Adipocyte (in vitro differentiated cells): ENCODE measurements around the gene CHERP.
A peak's percentile ranks its signal among the peaks of the same experiment; 100 is the strongest.

Experiments
- DNase-seq: peaks from one replicate; pipeline ENCODE4 v3.0.0-alpha.2; 2015; ENCODE audit warnings: low read depth
- H3K27me3 ChIP-seq: replicated peaks from 2 replicates; pipeline ENCODE4 v1.7.0; 2013; ENCODE audit warnings: mild to moderate bottlenecking, low read length, moderate library complexity; ENCODE audit not compliant: control insufficient read depth, insufficient read depth
- H3K36me3 ChIP-seq: 2 replicates; pipeline ENCODE4 v1.7.0; 2013; ENCODE audit warnings: low read length, mild to moderate bottlenecking, moderate library complexity; ENCODE audit not compliant: control insufficient read depth, insufficient read depth, severe bottlenecking
- H3K4me1 ChIP-seq: 2 replicates; pipeline ENCODE4 v1.7.0; 2013; ENCODE audit warnings: mild to moderate bottlenecking, low read length, moderate library complexity; ENCODE audit not compliant: control insufficient read depth, insufficient read depth
- H3K4me3 ChIP-seq: 2 replicates; pipeline ENCODE4 v1.7.0; 2013; ENCODE audit warnings: mild to moderate bottlenecking, low read length, moderate library complexity
- H3K9ac ChIP-seq: 2 replicates; pipeline ENCODE4 v1.7.0; 2013; ENCODE audit warnings: mild to moderate bottlenecking, low read length, moderate library complexity
- H3K9me3 ChIP-seq: 2 replicates; pipeline ENCODE4 v1.7.0; 2013; ENCODE audit warnings: mild to moderate bottlenecking, low read length, moderate library complexity; ENCODE audit not compliant: control insufficient read depth

Gene CHERP, protein sequence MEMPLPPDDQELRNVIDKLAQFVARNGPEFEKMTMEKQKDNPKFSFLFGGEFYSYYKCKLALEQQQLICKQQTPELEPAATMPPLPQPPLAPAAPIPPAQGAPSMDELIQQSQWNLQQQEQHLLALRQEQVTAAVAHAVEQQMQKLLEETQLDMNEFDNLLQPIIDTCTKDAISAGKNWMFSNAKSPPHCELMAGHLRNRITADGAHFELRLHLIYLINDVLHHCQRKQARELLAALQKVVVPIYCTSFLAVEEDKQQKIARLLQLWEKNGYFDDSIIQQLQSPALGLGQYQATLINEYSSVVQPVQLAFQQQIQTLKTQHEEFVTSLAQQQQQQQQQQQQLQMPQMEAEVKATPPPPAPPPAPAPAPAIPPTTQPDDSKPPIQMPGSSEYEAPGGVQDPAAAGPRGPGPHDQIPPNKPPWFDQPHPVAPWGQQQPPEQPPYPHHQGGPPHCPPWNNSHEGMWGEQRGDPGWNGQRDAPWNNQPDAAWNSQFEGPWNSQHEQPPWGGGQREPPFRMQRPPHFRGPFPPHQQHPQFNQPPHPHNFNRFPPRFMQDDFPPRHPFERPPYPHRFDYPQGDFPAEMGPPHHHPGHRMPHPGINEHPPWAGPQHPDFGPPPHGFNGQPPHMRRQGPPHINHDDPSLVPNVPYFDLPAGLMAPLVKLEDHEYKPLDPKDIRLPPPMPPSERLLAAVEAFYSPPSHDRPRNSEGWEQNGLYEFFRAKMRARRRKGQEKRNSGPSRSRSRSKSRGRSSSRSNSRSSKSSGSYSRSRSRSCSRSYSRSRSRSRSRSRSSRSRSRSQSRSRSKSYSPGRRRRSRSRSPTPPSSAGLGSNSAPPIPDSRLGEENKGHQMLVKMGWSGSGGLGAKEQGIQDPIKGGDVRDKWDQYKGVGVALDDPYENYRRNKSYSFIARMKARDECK

DNA sequence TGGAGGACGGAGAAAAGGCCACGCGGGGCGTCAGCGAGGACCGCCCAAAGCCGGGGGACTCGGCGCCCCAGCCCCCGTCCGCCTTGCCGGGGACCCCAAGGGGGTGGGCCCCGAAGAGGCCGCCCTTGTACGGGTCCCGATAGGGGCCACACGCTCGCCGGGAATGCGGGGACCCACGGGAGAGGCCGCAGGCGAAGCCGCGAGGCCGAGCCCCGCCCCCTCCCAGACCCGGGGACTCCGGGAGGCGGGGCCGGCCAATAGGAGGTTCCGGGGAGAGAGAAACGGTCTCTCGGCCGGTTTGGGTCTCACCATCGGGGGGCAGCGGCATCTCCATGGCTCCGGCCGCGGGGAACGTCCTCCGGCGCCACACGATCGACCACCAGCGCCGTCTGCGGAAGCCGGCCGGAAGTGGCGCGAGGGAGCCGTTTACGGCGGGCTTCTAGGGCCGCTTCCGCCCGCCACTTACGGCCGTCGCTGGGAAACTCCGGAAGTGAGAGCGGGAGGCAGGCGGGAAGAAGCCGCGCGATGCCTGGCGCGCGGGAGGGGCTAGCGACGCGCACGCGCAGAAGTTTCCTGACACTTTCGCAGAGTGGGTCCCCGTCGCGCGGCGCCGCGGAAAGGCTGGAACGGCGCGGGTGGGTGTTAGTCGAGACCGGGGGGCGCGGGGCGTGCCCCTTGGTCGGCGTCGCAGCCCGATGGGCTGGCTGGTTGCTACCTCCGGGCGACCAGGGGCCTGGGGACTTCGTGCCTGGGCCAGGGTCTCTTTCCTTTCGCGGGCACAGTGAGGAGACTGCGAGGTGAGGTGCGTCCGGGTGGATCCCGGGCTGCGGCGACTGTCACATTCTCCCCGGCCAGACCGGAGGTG is at the start of gene CHERP:
Gene CHERP (minus strand): TSS at position 393 of the 865 bp plus-strand sequence. CDS start 59 bp downstream, at position 334.
- Histone ChIP-seq H3K9ac (peak within 1 kb of the TSS; percentile 99), H3K36me3 (peaks cover 15% of the 10 kb centered on the region), H3K27me3 (no peaks in the 10 kb centered on the region), H3K4me1 (peaks cover 23% of the 10 kb centered on the region), H3K4me3 (peak within 1 kb of the TSS; percentile 100), H3K9me3 (no peaks in the 10 kb centered on the region)
- DNase-seq, result peak; percentile 98

DNA sequence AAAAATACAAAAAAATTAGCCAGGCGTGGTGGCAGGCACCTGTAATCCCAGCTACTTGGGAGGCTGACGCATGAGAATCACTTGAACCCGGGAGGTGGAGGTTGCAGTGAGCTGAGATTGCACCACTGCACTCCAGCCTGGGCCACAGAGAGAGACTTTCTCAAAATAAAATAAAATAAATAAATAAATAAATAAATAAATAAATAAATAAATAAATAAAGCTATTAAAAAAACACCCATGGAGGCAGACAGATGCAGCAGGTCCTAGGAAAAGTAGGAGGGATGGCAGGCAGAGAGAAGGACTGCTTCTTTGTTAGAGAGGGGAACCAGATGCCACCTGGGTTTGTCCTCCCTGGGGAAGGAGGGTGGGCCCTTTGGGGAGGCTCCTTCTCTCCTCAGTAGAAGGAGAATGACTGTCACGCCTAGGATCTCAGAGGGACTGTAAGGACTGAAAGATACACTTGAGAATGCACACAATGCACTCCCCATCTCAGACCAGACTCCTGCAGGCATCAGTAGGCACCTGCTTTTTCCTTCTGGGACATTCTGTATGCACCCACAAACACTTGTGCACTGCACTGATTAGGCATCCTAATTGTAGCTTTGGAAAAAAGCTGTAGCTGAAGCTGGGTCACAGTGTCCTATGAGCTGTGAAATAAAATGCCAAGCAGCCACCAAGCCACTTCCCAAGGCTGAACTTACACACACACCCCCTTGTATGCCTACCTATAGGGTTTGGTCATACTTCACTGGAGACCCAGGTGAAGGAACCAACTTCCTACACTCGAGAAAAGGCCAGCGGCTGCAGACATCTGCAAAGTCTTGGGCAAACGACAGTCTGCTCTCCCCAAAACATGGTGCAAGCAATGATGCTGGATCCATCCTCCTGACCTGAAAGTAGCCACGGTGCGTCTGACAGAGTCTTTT is 48.9 kb upstream of the CHERP start:
- no peaks in the 10 kb centered on the region for H3K36me3 ChIP-seq

DNA sequence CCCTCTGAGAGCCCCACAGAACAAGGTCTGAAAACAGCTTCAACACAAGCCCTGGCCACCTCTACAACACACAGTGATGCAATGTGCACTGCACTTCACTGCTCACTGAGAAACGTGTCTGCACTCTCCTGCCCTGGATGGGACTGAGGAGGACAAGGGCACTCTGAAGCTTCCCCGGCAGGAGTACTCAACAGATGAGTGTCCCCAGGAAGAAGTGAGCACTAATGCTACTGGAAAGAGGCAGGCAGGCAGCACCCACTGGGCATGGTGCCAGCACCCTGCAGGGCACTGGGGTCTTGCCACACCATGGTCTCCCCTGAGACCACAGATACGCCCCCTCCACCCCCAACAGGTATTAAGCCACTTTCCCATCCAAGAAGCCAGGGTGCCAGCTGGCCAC is 47.7 kb upstream of the CHERP start:
- Histone ChIP-seq H3K36me3 (no peaks in the 10 kb centered on the region), H3K9ac (no peak overlapping the region), H3K9me3 (no peaks in the 10 kb centered on the region), H3K4me3 (no peak overlapping the region), H3K27me3 (no peaks in the 10 kb centered on the region), H3K4me1 (peaks cover 48% of the 10 kb centered on the region)
- no peak for DNase-seq

More for the DNA sequence above, 48.9 kb upstream of the CHERP start:
- Histone ChIP-seq H3K27me3 (no peaks in the 10 kb centered on the region), H3K9ac (no peak overlapping the region), H3K9me3 (no peaks in the 10 kb centered on the region), H3K4me3 (no peak overlapping the region), H3K4me1 (peaks cover 36% of the 10 kb centered on the region)
- no peak for DNase-seq

DNA sequence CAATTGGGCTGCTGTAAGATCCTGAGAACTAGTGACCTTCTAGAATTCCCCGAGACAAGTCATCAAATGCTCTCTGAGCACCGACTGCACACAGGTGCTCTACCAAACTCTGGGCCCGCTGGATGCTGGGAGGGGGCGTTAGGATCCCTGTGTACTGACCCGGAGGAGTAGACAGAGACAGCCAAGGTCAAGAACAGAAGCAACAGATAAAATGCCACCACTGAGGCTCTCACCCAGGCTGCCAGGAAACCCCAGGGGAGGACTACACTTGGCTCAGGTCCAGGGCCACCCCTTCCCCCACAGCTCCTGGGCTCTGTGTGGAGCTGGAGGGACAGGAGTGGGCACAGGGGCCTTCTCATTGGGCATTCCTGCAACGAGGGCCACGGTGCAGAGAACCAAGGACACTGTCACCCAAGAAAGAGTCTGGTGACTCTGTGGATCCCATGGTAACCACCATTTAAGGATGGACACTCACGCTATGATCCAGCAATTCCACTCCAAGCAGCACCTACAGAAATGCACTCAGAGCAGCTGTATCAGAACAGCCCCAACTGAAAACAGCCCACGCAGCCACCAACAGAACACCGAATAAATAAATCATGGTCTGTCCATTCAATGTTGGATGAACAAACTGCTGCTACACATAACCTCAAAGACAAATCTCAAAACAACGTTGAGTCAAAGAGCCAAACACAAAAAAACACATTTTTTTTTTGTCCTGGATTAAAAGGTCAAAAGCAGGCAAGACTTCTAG is 46.8 kb upstream of the CHERP start:
- no peaks in the 10 kb centered on the region for H3K9me3 ChIP-seq
- H3K36me3 ChIP-seq, result no peaks in the 10 kb centered on the region
- no peak overlapping the region for H3K4me3 ChIP-seq
- DNase-seq, result no peak
- no peak overlapping the region for H3K9ac ChIP-seq
- no peaks in the 10 kb centered on the region for H3K27me3 ChIP-seq
- H3K4me1 ChIP-seq, result peaks cover 56% of the 10 kb centered on the region

DNA sequence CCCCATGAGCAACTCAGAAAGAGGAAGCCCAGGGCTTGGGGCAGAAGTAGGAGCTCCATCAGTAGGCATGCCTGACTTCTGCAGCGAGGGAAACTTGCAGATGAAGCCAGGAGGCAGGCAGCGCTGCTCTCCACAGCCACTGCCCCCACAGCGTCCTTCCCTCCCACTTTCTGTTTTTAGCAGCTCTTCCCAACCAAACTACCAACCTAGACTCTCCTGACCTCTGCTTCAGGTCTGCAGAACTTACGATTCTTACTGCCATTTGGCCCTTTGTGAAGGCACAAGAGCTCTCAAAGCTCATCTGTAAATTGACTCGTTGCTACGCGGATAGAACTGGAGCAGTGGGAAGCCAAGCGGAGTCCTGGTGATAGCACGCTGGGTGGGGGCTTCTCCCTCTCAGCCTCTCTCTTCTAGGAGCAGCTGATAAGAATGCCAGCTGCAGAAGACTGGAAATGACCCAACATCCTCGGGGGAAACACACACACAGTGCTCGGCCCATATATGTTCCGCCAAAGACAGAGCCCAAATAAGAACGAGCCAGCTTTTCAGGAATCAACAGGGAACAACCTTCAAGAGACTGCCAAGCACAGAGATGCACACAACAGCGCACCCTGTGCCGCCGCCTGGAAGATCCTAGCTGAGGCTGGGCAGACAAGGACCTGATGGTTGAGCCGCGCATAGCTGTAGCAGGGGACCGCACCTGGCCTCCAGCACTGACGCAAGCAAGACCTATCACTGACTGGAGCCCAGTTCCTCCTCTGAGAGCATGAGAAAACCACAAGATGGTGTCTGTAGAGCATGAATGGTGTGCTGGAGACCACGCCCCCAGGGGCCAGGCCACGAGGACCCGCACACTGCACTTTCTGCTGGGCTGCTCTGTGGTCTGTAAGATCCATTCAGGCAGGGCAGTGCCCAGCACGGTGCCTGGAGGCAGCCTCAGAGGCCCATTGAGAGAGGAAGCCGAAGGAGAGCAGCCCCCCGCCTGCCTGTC is 45.9 kb upstream of the CHERP start:
- H3K36me3 ChIP-seq, result no peaks in the 10 kb centered on the region
- H3K4me1 ChIP-seq, result peaks cover 62% of the 10 kb centered on the region
- no peaks in the 10 kb centered on the region for H3K9me3 ChIP-seq
- H3K9ac ChIP-seq, result peak overlapping the region; percentile 4
- DNase-seq, result no peak
- H3K27me3 ChIP-seq, result no peaks in the 10 kb centered on the region
- H3K4me3 ChIP-seq, result no peak overlapping the region

DNA sequence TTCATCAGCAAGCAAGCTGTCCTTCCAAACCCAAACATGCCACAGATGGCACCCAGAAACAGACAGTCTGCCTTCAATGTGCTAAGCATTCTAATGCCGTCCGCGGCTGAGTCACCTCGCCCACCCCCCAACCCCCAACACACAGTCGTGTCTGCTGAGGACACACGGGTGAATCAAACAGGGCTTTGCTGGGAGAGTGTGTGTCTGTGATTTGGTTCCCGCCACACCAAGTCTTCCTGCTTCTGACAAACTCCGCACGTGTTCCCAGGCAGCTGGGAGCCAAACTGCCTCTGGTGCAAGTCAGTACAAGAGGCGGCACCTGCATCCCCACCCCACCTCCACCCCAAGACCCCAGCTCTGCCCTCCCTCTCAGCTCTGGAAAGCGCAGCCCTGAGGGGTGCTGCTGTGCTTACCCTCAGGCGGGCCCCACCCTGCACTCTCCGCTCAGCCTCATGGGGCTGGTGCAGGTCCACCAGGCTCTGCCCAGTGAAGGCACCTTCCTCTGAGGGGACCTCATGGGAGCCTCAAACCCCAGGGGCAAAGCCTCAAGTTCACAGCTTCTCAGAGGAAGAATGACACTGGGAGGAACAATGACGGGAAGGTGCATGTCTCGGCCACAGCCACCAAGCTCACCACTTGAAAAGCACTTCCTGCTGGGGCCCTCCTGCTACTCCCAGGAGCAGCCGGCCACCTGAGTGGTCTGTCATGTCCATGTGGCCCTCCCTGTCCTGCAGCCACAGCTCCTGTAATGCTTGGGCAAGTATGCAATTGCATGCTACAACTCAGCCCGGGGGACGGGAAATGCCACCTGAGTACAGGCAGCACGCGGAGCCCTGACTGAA is 45.0 kb upstream of the CHERP start:
- Histone ChIP-seq H3K36me3 (no peaks in the 10 kb centered on the region), H3K4me1 (peaks cover 67% of the 10 kb centered on the region), H3K9me3 (no peaks in the 10 kb centered on the region), H3K4me3 (no peak overlapping the region), H3K9ac (no peak overlapping the region), H3K27me3 (no peaks in the 10 kb centered on the region)
- DNase-seq, result peak; percentile 38

DNA sequence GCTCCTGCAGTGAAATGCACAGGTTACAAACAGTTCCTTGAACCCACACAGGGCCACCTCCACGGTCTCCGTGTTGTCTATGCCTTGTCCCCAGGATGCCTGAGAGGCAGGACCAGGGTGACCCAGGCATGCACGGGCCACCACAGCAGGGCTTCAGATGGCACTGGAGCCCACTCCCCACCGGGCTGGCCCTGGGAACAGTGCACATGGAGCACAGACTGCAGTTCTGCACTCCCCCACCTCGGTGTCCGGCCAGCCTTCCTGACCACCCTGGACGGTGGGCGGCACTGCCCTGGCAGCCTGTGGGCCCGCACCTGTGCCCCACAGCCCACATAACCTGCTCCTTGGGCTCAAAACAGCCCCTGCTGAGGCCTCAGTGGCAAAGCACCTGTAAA is 44.2 kb upstream of the CHERP start:
- Histone ChIP-seq H3K9me3 (no peaks in the 10 kb centered on the region), H3K4me3 (no peak overlapping the region), H3K36me3 (no peaks in the 10 kb centered on the region), H3K27me3 (no peaks in the 10 kb centered on the region), H3K4me1 (peaks cover 74% of the 10 kb centered on the region), H3K9ac (no peak overlapping the region)
- DNase-seq, result no peak

DNA sequence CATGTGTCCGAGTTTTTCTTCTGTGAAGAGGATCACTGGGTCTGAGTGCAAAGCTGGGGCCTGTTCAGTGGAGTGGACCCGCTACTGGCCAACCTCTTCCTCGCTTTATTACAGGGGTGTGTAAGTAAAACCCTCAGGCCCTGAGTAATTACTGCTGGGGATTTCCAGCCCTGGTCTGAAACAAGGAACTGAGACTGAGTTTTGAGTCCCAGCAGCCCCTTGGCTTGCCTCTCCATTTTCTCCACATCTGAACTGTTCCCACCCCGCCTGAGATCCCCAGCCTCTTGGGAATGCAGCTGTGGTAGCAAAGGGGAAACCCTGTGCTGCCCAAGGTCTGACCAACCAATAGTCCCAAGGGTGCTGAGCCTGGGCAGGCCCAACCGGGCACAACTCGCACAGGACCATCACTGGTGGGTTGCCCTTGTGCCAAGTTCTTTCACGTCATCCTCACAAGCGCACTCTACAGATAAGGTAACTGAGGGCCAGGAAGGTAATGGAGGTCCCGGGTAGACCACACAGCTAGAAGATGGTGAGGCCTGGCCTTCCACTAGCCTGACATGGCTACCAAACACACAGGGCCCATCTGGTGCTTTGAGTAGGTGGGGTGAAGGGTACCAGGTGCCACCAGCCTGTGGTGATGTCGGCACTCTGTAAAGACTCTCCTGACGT is 43.7 kb upstream of the CHERP start:
- no peak for DNase-seq
- Histone ChIP-seq H3K27me3 (no peaks in the 10 kb centered on the region), H3K4me1 (peaks cover 79% of the 10 kb centered on the region), H3K9ac (no peak overlapping the region), H3K9me3 (no peaks in the 10 kb centered on the region), H3K4me3 (no peak overlapping the region), H3K36me3 (no peaks in the 10 kb centered on the region)
